Fibroblast of skin of scalp (primary cell): Measurements from ENCODE around the gene TRAK2.
A peak's percentile ranks its signal among the peaks of the same experiment; 100 is the strongest.
"Not testable (repeated sequence)": the region's sequence is repeated elsewhere in the genome, so short reads cannot be mapped to it uniquely, and the experiment has no call there.

Source experiments
- DNase-seq: peaks from one replicate; pipeline ENCODE4 v3.0.0-alpha.2; 2013

Gene TRAK2

GRCh38 chr2:201448701-201449100, 2.6 kb downstream of the TRAK2 start:
- DNase-seq: no peak

- no peak for DNase-seq
Observed at GRCh38 chr2:201448061-201448460, 3.2 kb downstream of the TRAK2 start.

DNA sequence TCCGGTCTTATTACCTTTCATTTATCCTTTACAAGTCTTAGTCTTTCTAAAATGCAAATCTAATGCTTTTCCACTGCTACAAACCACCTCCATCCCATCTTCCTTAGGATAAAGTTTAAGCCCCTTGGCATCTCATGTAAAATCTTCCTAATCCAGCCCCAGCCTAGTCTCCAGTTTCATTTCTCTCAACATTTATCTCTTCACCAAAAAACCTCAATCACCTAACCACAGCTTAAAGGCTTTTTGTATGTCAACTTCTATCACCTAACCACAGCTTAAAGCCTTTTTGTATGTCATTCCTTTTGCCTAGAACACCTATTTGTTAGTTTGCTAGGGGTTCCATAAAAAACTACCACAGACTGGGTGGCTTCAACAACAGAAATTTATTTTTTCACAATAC, 4.2 kb downstream of the TRAK2 start:
- no peak for DNase-seq

- no peak for DNase-seq
Observed at GRCh38 chr2:201444746-201445465, 6.4 kb downstream of the TRAK2 start.

DNA sequence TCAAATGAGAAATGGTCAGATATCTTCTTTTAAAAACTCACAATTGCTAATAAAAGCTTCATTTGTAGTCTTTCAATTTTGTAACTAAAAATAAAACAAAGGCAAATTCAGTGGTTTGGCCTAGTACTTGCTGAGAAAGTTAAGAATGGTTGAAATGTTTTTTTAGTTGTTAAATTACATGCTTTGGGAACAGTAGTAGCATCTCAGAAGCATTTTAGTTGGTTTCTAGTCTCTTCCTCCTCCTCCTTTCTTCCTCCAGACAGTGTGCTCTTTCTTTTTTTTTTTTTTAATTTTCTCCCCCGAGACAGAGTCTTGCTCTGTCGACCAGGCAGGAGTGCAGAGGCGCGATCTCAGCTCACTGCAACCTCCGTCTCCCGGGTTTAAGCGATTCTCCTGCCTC, 9.8 kb downstream of the TRAK2 start:
- DNase-seq: no peak

- no peak for DNase-seq
Observed at GRCh38 chr2:201440182-201440581, 11.1 kb downstream of the TRAK2 start.

DNA sequence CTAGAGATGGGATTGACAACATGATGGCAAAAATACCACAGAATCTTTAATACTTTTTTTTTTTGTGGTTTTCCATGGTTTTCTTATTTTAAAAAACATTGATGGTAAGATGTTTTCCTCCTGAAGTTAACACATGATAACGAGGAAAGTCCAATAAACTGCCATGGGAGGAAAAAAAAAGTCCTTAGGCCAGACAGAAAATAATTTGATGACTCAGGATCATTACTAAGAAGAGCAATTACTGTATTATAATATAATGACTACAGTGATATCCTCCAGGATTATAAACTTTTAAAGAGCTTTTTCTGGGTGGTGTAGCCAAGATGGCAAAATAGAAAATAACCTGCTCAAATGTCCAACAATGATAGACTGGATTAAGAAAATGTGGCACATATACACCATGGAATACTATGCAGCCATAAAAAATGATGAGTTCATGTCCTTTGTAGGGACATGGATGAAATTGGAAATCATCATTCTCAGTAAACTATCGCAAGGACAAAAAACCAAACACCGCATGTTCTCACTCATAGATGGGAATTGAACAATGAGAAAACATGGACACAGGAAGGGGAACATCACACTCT, 11.8 kb downstream of the TRAK2 start:
- not testable (repeated sequence) for DNase-seq

- peak; percentile 31 for DNase-seq
Observed at GRCh38 chr2:201436141-201436540, 15.1 kb downstream of the TRAK2 start.

DNA sequence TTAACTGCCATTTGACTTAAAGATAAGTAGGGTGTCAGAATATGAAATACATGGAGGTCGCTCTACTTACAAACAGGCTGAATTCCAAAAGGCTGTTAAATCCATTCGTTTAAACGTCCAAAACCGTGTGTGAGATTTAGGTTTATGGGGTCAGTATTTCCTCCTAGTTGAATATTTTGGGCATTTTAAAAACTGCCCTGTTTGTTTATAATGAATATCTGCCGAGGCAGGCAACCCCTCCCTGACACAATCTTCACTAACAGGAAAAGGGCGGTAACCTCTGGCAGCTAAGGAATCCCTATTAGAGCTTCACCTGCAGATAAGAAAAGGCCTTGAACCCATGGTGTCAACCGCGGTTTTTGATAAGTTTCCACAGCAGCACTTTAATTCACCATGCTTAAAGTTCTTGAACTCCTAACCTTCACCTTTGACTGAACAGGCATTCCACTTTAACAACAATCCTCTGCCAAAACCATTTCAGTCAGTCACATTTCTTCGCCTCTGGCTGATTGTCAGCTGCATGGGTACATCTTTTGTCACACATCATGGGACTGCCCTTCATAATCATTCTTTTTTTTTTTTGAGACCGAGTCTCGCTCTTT, 17.8 kb downstream of the TRAK2 start:
- DNase-seq: no peak

GRCh38 chr2:201432621-201433393, 18.5 kb downstream of the TRAK2 start:
- DNase-seq: peak; percentile 71

DNA sequence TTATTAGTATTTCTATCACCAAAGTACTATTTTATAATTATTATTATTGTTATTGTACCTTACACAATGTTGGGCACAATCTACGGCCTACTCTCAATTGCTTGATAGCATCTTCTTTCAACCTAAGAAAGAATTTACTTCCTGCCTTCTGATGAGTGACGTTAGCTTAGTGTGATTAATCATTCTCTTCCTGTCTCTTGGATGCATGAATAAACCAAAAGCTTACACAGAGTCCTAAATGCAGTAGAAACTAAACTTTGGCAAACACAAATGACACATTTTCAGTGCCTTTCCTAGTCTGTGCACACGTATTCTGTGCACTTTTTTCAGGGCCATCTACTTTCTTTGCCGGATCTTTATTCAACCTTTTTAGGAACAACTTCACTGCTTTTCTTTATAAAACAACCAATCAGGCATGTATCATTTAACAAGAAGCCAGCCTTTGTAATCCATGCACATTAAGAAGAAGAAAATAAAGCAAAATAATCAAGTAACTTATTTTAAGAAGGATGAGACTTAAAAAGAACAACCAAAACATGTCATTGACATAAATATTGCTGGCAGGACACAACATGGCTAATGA, 19.1 kb downstream of the TRAK2 start:
- peak; percentile 68 for DNase-seq

DNA sequence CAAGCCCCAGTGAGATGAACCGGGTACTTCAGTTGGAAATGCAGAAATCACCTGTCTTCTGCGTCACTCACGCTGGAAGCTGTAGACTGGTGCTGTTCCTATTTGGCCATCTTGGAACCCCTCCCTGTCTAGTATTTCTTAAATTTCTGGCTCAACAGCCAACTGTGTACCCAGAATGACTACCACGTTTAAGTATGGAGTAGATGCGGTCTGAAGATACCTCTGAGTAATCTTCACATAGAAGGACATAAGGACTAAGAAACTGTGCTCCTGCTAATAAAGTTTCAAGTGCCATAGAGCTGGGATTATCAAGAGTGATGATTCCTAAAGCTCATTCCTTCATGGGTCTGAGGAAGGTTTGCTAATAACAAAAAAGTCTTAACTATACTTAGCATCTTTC, 20.4 kb downstream of the TRAK2 start:
- no peak for DNase-seq

DNA sequence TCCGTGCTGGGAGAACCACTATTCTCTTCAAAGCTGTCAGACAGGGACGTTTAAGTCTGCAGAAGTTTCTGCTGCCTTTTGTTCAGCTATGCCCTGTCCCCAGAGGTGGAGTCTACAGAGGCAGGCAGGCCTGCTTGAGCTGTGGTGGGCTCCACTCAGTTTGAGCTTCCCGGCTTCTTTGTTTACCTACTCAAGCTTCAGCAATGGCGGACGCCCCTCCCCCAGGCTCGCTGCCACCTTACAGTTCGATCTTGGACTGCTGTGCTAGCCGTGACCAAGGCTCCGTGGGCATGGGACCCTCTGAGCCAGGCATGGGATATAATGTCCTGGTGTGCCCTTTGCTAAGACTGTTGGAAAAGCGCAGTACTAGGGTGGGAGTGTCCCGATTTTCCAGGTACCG, 20.9 kb downstream of the TRAK2 start:
- not testable (repeated sequence) for DNase-seq

DNA sequence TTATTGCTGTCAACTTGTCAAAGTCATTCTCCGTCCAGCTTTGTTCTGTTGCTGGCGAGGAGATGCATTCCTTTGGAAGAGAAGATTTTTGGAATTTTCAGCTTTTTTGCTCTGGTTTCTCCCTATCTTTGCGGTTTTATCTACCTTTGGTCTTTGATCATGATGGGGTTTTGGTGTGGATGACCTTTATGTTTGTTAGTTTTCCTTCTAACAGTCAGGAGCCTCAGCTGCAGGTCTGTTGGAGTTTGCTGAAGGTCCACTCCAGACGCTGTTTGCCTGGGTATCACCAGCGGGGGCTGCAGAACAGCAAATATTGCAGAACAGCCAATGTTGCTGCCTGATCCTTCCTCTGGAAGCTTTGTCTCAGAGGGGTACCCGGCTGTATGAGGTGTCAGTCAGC, 21.4 kb downstream of the TRAK2 start:
- DNase-seq: not testable (repeated sequence)

GRCh38 chr2:201428366-201428765, 22.9 kb downstream of the TRAK2 start:
- not testable (repeated sequence) for DNase-seq

DNA sequence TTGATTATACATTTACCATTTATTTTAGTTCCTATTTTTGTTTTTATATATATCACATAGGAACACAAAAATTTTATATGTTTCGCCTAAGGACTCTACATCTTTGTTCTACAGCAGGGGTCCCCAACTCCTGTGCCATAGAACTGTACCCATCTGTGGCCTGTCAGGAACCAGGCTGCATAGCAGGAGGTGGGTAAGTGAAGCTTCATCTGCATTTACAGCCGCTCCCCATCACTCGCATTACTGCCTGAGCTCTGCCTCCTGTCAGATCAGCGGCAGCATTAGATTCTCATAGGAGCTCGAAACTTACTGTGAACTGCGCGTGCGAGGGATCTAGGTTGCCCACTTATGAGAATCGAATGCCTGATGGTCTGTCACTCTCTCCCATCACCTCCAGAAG, 25.3 kb downstream of the TRAK2 start:
- DNase-seq: no peak

GRCh38 chr2:201420442-201421113, 30.7 kb downstream of the TRAK2 start:
- DNase-seq: peak; percentile 83

- no peak for DNase-seq
Observed at GRCh38 chr2:201419986-201420385, 31.3 kb downstream of the TRAK2 start.

- DNase-seq: no peak
Observed at GRCh38 chr2:201419057-201419635, 32.1 kb downstream of the TRAK2 start.

DNA sequence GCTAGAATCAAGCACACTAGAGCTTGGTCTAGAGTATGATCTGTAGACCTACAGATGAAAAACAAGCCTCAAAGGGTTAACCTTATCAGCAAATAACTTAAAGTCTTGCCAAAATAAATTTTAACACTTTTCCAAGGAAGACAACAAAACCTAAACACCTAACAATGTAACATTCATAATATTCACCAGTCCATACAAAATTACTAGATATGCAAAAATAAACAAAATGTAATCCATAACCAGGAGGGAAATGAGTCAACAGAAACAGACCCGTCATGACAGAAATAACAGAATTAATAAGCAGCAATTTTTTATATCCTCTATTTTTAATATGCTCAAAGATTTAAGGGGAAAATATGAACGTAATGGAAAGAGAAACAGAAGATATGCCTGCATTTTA, 36.1 kb downstream of the TRAK2 start:
- no peak for DNase-seq

DNA sequence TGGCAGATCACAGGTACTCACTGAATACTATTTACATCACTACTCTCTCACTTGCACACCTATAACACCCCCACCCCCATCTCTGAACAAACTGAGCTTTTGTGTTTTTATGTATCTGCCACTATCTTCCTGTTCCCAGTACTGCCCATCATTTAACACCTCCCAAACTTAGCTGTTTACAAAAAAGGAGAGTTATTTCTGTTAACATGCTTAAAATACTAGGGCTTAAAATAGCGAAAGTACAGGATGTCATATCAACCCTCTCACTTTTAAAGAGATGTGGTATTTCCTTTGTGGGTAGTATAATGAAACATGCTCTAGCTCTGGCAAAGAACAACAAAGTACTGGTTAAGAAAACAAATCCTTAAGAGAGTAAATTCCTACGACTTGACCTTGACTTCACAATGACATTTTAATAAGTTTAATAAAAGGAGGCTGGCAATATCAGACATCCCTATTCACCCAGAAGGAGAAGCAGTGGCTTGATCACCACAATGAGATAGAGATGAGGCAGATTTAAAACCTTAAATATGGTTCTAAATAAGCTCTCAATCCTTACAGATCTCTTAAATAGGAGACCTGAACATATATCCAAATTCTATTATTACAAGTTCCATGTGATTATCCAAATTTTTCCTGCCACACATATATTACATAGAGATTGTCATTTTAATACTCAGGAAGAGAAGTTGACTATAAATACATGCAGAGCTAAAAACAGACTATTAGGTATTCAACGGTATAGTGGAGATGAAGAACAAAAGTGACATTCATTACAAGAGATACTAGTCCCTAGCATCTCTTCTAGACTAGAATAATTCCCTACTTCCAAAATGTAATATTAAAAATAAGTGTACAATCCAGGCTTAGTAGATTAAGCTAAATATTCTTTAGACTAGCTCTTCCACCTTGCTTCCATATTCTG, 36.9 kb downstream of the TRAK2 start:
- DNase-seq: peak; percentile 61
